CMK (cell line): ENCODE data around the gene ADAMTSL3.

ENCODE experiments used
- DNase-seq: peaks from one replicate; pipeline ENCODE4 v3.0.0-alpha.2; 2010; ENCODE audit warnings: low read depth

Gene ADAMTSL3

GRCh38 chr15:83880529-83880928 is 226.6 kb downstream of the ADAMTSL3 start:
- DNase-seq, result no peak

GRCh38 chr15:83881156-83881555 is 227.2 kb downstream of the ADAMTSL3 start:
- DNase-seq, result no peak

GRCh38 chr15:83886321-83886720 is 232.4 kb downstream of the ADAMTSL3 start:
- no peak for DNase-seq

- DNase-seq, result no peak
Measured at GRCh38 chr15:83887404-83887803, 233.5 kb downstream of the ADAMTSL3 start.

GRCh38 chr15:83887961-83888360 is 234.0 kb downstream of the ADAMTSL3 start:
- no peak for DNase-seq

GRCh38 chr15:83889995-83890394 is 236.1 kb downstream of the ADAMTSL3 start:
- no peak for DNase-seq

- no peak for DNase-seq
Measured at GRCh38 chr15:83890587-83890986, 236.7 kb downstream of the ADAMTSL3 start.

GRCh38 chr15:83892498-83892897 is 238.6 kb downstream of the ADAMTSL3 start:
- no peak for DNase-seq

- DNase-seq, result no peak
Measured at GRCh38 chr15:83893308-83893707, 239.4 kb downstream of the ADAMTSL3 start.

GRCh38 chr15:83897037-83897436 is 243.1 kb downstream of the ADAMTSL3 start:
- DNase-seq, result no peak

GRCh38 chr15:83898361-83898760 is 244.4 kb downstream of the ADAMTSL3 start:
- DNase-seq, result no peak

GRCh38 chr15:83899670-83900069 is 245.7 kb downstream of the ADAMTSL3 start:
- no peak for DNase-seq

GRCh38 chr15:83904107-83905040 is 250.5 kb downstream of the ADAMTSL3 start:
- no peak for DNase-seq

- DNase-seq, result no peak
Measured at GRCh38 chr15:83905556-83906273, 251.8 kb downstream of the ADAMTSL3 start.

- no peak for DNase-seq
Measured at GRCh38 chr15:83911345-83911744, 257.4 kb downstream of the ADAMTSL3 start.

GRCh38 chr15:83912343-83912742 is 258.4 kb downstream of the ADAMTSL3 start:
- DNase-seq, result no peak

GRCh38 chr15:83913034-83913632 is 259.2 kb downstream of the ADAMTSL3 start:
- no peak for DNase-seq

GRCh38 chr15:83914906-83915305 is 261.0 kb downstream of the ADAMTSL3 start:
- DNase-seq, result no peak

- no peak for DNase-seq
Measured at GRCh38 chr15:83917432-83917831, 263.5 kb downstream of the ADAMTSL3 start.

- no peak for DNase-seq
Measured at GRCh38 chr15:83918011-83918410, 264.1 kb downstream of the ADAMTSL3 start.

- no peak for DNase-seq
Measured at GRCh38 chr15:83919319-83919830, 265.5 kb downstream of the ADAMTSL3 start.

GRCh38 chr15:83919978-83920510 is 266.1 kb downstream of the ADAMTSL3 start:
- DNase-seq, result no peak
